Measurements from ENCODE around the gene PCBP3. TPM values are rescaled to one million over a fixed set of nuclear protein-coding genes. Genes with fewer than 3 reads are reported as not detected.
A peak's percentile ranks its signal among the peaks of the same experiment; 100 is the strongest.

Gene PCBP3
- total RNA-seq, 6 experiments from 2014 or later: 0.37 to 1.5 (median 0.69) TPM

- intact Hi-C loops (cut with DNase I): no loop called here
- no peaks in the 10 kb centered on the region for H3K4me1 ChIP-seq
- 67% methylated on average over 3 of the region's 6 CpGs for WGBS (ENCODE audit: insufficient coverage, low coverage, low lambda C conversion rate, missing lambda C conversion rate)
- ATAC-seq (no peak), DNase-seq (no peak)
- H3K4me3 ChIP-seq: no peak overlapping the region
- no peaks in the 10 kb centered on the region for H3K9me3 ChIP-seq
- H3K27ac ChIP-seq: no peak overlapping the region
- H3K36me3 ChIP-seq: no peaks in the 10 kb centered on the region
- TF ChIP-seq POLR2A (IDR thresholded peaks at IDR 0.05): no peak
- no peak for TF ChIP-seq CTCF (IDR thresholded peaks at IDR 0.05)
- H3K27me3 ChIP-seq: no peaks in the 10 kb centered on the region
Observed at GRCh38 chr21:45786660-45787059, 143.1 kb downstream of the PCBP3 start.

GRCh38 chr21:45787371-45787770 lies 143.8 kb downstream of the PCBP3 start:
- no peak for TF ChIP-seq POLR2A (IDR thresholded peaks at IDR 0.05)
- TF ChIP-seq CTCF (IDR thresholded peaks at IDR 0.05): no peak
- Histone ChIP-seq H3K27me3 (no peaks in the 10 kb centered on the region), H3K27ac (no peak overlapping the region), H3K9me3 (no peaks in the 10 kb centered on the region), H3K4me1 (no peaks in the 10 kb centered on the region), H3K36me3 (no peaks in the 10 kb centered on the region), H3K4me3 (no peak overlapping the region)
- intact Hi-C loops (cut with DNase I): no loop called here
- 88% methylated on average over 6 of the region's 8 CpGs for WGBS (ENCODE audit: insufficient coverage, low coverage, low lambda C conversion rate, missing lambda C conversion rate)
- DNase-seq (peak in 1 of 3 donors; percentile 37), ATAC-seq (no peak)

GRCh38 chr21:45788198-45788597 lies 144.7 kb downstream of the PCBP3 start:
- ATAC-seq (peak in 1 of 4 donors; percentile 25), DNase-seq (peak in 1 of 3 donors; percentile 40)
- no peaks in the 10 kb centered on the region for H3K36me3 ChIP-seq
- H3K4me3 ChIP-seq: no peak overlapping the region
- H3K9me3 ChIP-seq: no peaks in the 10 kb centered on the region
- 72% methylated on average over 4 of the region's 16 CpGs for WGBS (ENCODE audit: insufficient coverage, low coverage, low lambda C conversion rate, missing lambda C conversion rate)
- no peak for TF ChIP-seq POLR2A (IDR thresholded peaks at IDR 0.05)
- no peak for TF ChIP-seq CTCF (IDR thresholded peaks at IDR 0.05)
- intact Hi-C loops (cut with DNase I): no loop called here
- no peaks in the 10 kb centered on the region for H3K4me1 ChIP-seq
- H3K27me3 ChIP-seq: no peaks in the 10 kb centered on the region
- H3K27ac ChIP-seq: no peak overlapping the region

DNA sequence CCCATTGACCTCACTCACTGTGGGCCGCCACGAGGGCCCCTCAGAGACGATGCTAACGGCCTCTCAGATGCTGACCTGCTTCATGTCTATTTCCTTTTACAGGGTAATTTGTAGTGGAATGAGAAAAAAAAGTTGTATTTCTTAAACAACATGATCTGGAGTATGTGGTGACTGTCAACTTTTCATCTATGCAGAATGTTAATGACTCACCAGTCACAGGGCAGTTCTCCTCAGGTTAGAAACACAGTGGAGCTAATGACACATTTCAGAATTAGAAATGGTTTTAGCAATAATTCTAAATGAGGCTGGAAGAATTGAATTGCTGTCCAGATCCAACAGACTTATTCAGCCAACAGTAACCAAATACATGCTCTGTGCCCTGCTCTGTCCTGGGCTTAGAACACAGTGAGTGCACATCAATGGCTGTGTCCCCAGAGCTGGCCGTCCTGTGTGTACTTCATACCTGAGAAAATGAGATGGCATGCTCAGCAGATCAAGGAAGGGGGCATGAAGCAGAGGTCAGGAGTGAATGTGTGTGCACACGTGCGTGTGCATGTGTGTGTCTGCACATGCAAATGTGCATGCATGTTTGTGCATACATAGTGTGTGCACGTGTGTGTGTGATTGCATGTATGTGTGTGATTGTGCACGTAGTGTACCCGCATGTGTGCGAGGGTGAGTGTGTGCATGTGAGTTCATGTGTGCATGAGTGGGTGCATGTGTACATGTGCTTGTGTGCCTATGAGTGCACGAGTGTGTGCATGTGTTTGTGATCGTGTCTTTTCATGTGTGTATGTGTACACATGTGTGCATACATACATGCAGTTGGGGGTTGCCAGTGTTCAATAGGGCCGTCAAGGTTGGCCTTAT lies 145.3 kb downstream of the PCBP3 start:
- 74% methylated on average over 13 of the region's 14 CpGs for WGBS (ENCODE audit: insufficient coverage, low coverage, low lambda C conversion rate, missing lambda C conversion rate)
- no peaks in the 10 kb centered on the region for H3K27me3 ChIP-seq
- no peaks in the 10 kb centered on the region for H3K9me3 ChIP-seq
- TF ChIP-seq POLR2A (IDR thresholded peaks at IDR 0.05) (no peak), CTCF (IDR thresholded peaks at IDR 0.05) (no peak)
- no peak overlapping the region for H3K27ac ChIP-seq
- H3K4me1 ChIP-seq: no peaks in the 10 kb centered on the region
- intact Hi-C loops (cut with DNase I): no loop called here
- no peak for ATAC-seq
- no peaks in the 10 kb centered on the region for H3K36me3 ChIP-seq
- DNase-seq: no peak
- no peak overlapping the region for H3K4me3 ChIP-seq

Data from right lobe of liver (tissue), 6 donors.